ENCODE measurements around the gene MRGPRG.

DNA sequence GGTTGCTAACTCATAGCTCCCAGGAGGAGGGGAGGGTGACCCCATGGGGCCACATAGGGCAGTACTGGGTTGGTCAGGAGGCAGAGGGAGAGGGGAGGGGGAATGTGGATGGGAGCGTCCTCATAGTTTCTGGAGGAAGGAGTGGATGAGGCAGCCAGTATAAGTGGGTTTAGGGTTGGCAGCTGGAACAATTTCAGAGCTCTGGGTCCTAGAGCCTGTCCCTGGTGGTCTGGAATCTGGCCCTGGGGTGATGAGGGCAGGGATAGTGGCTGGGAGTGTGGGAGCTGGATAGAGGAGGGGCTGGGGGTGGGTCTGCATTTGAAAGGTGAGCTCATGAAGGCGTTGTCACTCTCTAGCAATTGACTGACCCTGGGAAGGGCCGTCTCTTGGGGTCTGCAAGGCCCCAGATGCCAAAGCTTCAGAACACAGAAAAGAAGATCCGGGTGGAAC, 5.3 kb upstream of the MRGPRG start:
- TF ChIP-seq, protein P1, sequence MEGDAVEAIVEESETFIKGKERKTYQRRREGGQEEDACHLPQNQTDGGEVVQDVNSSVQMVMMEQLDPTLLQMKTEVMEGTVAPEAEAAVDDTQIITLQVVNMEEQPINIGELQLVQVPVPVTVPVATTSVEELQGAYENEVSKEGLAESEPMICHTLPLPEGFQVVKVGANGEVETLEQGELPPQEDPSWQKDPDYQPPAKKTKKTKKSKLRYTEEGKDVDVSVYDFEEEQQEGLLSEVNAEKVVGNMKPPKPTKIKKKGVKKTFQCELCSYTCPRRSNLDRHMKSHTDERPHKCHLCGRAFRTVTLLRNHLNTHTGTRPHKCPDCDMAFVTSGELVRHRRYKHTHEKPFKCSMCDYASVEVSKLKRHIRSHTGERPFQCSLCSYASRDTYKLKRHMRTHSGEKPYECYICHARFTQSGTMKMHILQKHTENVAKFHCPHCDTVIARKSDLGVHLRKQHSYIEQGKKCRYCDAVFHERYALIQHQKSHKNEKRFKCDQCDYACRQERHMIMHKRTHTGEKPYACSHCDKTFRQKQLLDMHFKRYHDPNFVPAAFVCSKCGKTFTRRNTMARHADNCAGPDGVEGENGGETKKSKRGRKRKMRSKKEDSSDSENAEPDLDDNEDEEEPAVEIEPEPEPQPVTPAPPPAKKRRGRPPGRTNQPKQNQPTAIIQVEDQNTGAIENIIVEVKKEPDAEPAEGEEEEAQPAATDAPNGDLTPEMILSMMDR (IDR thresholded peaks at IDR 0.05), result no peak
- TF ChIP-seq POLR2A (IDR thresholded peaks at IDR 0.05), result no peak

Measured in heart left ventricle (tissue), 13 donors.